Measurements from ENCODE around the gene LPCAT3. TPM values are rescaled to one million over a fixed set of nuclear protein-coding genes. Genes with fewer than 3 reads are reported as not detected.

Gene LPCAT3
- total RNA-seq, 1 experiment from 2014 or later: 54.3 TPM

DNA sequence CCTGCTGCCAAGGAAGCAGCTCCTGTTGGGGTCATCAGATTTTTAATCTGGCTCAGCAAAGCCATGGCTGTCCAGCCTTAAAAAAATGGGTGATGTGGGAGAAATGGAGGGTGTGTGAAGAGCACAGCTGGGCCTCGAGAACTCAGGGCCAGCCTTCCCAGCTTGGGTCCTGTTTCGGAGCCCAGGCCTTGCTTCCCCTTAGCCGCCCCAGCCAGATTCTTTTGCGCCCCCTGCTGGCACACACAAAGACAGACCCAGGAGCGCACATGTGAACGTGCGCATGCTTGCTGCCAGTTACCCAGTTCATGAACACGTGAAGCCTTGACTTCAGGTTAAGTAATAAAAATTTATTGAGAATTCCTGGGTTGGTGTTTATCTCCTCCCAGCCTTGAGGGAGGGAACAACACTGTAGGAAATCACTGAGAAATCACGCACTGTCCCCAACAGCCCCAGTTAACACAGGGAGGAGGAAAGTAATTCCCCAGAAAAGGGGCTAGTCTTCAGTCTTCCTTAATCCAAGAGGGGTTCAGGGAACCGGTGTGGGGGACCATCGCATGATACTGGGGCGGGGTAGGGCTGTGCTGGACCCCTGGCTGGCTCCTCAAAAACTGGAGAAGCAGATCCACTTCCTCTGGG, 53.1 kb downstream of the LPCAT3 start:
- peak; percentile 89 for TF ChIP-seq CTCF (IDR thresholded peaks at IDR 0.05)
- TF ChIP-seq TCF7L2 (IDR thresholded peaks at IDR 0.05; ENCODE audit: low read depth, low read length): no peak
- peaks cover 26% of the 10 kb centered on the region for H3K4me1 ChIP-seq (ENCODE audit: control insufficient read depth, insufficient read depth, low read length)
- CTCF ChIA-PET: interaction anchor here (1.3 kb wide), 1 partner anchor 16 kb away, joined by 3 read pairs; no protein-coding TSS in a partner anchor
- peak overlapping the region; percentile 63 for H3K27ac ChIP-seq (ENCODE audit: low read length)
- H3K27me3 ChIP-seq (ENCODE audit: control insufficient read depth, insufficient read depth, low read length): no peaks in the 10 kb centered on the region
- POLR2A ChIA-PET: interaction anchor here (1.4 kb wide), 1 partner anchor 22 kb away, joined by 8 read pairs; the partner anchor contains the start of genes C12orf57 and RNU7-1
- in situ Hi-C loops (cut with HindIII; ENCODE audit: low pct_unique_long_range_greater_than_20kb, low sequenced_read_pairs) (no loop called here), intact Hi-C loops (cut with micrococcal nuclease; ENCODE audit: unreplicated experiment) (no loop called here)
- BruUV-seq (replicated peaks): no TSS peak
- DNase-seq (ENCODE audit: low read depth, low spot score) (peak; percentile 32), ATAC-seq (peak; percentile 83)
- no peak overlapping the region for H3K4me3 ChIP-seq (ENCODE audit: low read depth in 2 of 2, low read length in 2 of 2)
- H3K9me3 ChIP-seq (ENCODE audit: control insufficient read depth, insufficient read depth, low read depth, low read length): no peaks in the 10 kb centered on the region
- peaks cover 15% of the 10 kb centered on the region for H3K36me3 ChIP-seq (ENCODE audit: control insufficient read depth, insufficient read depth, low read length)

DNA sequence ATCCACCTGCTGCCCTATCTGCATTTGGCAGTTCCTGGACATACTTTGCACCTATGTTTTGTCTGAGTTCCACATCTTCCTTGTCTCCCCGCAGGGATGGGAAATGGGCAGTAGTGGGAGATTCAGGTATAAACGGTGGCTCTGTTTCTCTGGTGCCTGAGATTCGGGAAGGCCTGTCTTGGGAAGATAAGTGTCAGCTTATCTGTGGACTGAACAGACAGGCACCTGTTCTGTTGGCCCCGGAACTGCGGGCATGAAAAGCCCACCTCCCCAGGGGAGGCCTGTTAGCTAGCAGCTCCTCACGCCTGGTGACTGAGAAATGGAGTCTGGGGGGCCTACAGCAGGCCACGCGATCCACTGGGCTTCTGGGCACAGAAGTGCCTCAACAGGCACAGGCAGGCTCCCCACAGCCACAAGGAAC, 53.7 kb downstream of the LPCAT3 start:
- Histone ChIP-seq H3K27ac (ENCODE audit: low read length) (peak overlapping the region; percentile 57), H3K36me3 (ENCODE audit: control insufficient read depth, insufficient read depth, low read length) (peaks cover 13% of the 10 kb centered on the region), H3K4me1 (ENCODE audit: control insufficient read depth, insufficient read depth, low read length) (peaks cover 26% of the 10 kb centered on the region), H3K27me3 (ENCODE audit: control insufficient read depth, insufficient read depth, low read length) (no peaks in the 10 kb centered on the region), H3K9me3 (ENCODE audit: control insufficient read depth, insufficient read depth, low read depth, low read length) (no peaks in the 10 kb centered on the region), H3K4me3 (ENCODE audit: low read depth in 2 of 2, low read length in 2 of 2) (no peak overlapping the region)
- TF ChIP-seq POLR2AphosphoS5 (IDR thresholded peaks at IDR 0.05; ENCODE audit: low read depth, low read length): no peak
- TF ChIP-seq SIN3A (IDR thresholded peaks at IDR 0.05; ENCODE audit: borderline replicate concordance, insufficient read depth, low read depth, low read length): no peak
- no peak for TF ChIP-seq REST (IDR thresholded peaks at IDR 0.05; ENCODE audit: insufficient read depth in 1 of 2, low read depth in 2 of 2, low read length in 1 of 2)
- TF ChIP-seq CTCF (IDR thresholded peaks at IDR 0.05): no peak
- no peak for TF ChIP-seq TCF7L2 (IDR thresholded peaks at IDR 0.05; ENCODE audit: low read depth, low read length)
- DNase-seq (ENCODE audit: low read depth, low spot score) (no peak), ATAC-seq (no peak)
- BruUV-seq (replicated peaks): no TSS peak
- ChIA-PET CTCF (interaction anchor here (1.3 kb wide), 1 partner anchor 15 kb away, joined by 3 read pairs; no protein-coding TSS in a partner anchor), POLR2A (interaction anchor here (1.4 kb wide), 1 partner anchor 21 kb away, joined by 8 read pairs; the partner anchor contains the start of genes C12orf57 and RNU7-1)
- in situ Hi-C loops (cut with HindIII; ENCODE audit: low pct_unique_long_range_greater_than_20kb, low sequenced_read_pairs) (no loop called here), intact Hi-C loops (cut with micrococcal nuclease; ENCODE audit: unreplicated experiment) (no loop called here)

Data from Panc1 (cell line).